AG09319 (cell line): ENCODE results near the gene DIP2C.

Experiments used
- DNase-seq: peaks from one replicate; pipeline ENCODE4 v3.0.0-alpha.2; 2010; ENCODE audit warnings: low read depth; ENCODE audit errors: extremely low read depth
- TF ChIP-seq, protein P1 (sequence below): IDR thresholded peaks from 2 replicates; pipeline ENCODE4 v1.5.1; 2011; ENCODE audit warnings: low read depth, mild to moderate bottlenecking, inconsistent platforms, low read length, moderate library complexity

Gene DIP2C

DNA sequence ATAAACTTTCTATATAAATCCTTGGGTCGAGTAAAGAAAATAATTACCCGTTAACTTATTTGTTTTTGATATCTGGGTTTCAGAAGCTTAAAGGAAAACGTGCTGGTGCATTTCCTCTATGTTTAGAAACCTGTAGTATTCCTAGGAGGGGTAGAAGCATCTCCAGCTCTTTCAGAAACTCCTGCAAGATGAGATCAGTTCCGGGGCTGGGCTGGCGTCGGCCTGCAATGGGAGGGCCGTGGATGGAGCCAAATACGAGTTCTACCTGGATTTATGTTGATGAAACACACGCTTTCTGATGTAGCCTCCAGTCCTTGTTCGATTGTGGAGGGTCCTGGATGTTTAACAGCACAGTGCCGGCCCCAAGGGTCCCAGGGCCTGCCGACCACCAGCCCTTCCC, 35.8 kb upstream of the DIP2C start:
- DNase-seq: no peak
- TF ChIP-seq, protein P1, sequence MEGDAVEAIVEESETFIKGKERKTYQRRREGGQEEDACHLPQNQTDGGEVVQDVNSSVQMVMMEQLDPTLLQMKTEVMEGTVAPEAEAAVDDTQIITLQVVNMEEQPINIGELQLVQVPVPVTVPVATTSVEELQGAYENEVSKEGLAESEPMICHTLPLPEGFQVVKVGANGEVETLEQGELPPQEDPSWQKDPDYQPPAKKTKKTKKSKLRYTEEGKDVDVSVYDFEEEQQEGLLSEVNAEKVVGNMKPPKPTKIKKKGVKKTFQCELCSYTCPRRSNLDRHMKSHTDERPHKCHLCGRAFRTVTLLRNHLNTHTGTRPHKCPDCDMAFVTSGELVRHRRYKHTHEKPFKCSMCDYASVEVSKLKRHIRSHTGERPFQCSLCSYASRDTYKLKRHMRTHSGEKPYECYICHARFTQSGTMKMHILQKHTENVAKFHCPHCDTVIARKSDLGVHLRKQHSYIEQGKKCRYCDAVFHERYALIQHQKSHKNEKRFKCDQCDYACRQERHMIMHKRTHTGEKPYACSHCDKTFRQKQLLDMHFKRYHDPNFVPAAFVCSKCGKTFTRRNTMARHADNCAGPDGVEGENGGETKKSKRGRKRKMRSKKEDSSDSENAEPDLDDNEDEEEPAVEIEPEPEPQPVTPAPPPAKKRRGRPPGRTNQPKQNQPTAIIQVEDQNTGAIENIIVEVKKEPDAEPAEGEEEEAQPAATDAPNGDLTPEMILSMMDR: no peak

DNA sequence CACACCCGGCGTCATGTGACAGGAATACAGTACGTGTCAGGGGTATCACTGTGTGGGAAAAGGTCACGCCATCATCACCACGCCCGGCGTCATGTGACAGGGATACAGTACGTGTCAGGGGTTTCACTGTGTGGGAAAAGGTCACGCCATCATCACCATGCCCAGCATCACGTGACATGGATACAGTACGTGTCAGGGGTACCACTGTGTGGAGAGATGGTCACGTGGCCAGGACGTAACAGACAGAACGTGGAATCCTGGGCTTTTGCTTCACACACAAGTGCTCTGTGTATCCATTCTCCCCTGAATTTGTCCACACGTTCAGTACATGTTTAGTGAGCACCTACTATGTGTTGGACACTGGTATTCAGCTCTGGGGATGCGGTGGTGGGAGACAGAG, 34.5 kb upstream of the DIP2C start:
- no peak for DNase-seq
- TF ChIP-seq, protein P1: no peak

DNA sequence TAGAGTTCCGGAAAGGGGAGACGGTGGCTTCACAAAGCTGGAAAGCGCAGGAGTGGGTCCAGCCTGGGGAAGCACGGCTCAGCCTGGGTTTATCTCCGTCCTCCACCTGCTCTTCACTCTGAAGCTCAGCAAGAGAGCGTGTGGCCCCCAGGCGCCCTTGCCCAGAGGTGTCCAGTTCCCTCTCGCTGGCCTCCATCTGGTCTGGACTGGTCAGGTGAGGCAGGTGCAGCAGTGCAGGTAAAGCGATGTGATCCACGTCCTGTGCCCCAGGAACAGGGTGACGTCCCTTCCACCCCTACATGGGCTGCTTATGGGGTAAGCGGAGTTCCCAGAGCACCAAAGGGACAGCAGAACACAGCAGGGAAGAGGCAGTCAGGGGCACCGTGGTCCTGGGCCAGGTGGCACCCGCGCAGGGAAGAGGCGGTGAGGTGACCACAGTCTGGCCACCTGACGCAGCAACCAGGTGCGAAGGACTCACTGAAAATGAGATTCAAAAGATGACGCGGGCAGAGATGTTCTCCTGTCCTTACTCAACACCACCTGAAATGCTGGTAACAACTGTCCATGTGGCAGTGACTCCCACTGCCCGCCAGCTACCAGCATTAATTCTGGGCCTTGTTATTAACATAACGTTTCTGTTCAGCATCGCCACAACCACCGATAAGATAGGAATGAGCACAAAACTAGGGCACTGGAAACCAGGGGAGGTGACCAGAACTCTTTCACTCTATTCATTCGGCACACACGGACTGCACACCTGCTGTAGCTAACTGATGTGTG, 33.0 kb upstream of the DIP2C start:
- DNase-seq: no peak
- TF ChIP-seq, protein P1: no peak

DNA sequence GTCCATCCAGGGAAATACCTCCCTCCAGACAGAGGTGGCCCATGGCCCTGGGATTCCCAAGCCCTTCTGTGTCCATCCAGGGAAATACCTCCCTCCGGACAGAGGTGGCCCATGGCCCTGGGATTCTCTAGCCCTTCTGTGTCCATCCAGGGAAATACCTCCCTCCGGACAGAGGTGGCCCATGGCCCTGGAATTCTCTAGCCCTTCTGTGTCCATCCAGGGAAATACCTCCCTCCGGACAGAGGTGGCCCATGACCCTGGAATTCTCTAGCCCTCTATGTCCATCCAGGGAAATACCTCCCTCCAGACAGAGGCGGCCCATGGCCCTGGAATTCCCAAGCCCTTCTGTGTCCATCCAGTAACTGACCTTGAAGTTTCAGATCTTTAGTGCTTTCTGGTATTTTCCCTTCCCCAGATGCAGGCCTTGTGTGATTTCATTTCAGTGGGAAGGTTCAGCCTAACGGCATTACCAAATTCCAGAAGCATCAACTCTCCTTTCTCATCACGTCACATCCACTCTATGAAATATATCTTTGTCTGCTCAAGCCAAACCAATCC, 28.8 kb upstream of the DIP2C start:
- TF ChIP-seq, protein P1: no peak
- DNase-seq: no peak

DNA sequence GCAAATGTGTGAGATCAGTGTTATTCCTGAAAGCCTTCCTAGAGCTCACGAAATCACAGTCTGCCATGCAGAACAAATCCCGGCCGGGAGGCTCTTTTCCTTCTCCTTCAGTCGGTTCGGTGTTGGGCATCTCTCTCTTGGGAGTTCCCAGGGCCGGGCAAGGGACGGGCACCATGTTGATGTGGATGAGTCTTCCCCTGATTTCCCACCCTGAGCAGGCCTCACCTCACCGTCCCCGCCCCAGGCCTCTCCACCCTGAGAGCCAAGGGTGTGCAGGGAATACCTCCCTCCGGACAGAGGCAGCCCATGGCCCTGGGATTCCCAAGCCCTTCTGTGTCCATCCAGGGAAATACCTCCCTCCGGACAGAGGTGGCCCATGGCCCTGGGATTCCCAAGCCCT, 28.0 kb upstream of the DIP2C start:
- no peak for DNase-seq
- TF ChIP-seq, protein P1: no peak

DNA sequence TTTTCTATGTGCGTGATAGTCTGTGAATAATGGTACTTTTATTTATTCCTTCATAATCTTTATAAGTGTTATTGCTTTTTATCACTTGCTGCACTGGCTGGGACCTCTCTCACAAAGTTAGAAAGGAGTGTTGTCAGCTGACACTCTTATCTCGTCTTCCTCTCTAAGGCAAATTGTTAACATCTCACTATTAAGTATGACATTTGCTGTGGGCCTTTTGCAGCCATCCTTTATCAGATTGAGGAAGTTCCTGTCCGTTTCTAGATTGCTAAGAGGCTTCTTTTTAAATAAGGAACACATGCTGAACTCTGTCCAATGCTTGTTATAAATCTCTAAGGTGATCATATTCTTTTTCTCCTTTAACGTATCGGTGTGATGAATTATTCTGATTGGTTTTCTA, 27.4 kb upstream of the DIP2C start:
- TF ChIP-seq, protein P1: no peak
- DNase-seq: no peak

DNA sequence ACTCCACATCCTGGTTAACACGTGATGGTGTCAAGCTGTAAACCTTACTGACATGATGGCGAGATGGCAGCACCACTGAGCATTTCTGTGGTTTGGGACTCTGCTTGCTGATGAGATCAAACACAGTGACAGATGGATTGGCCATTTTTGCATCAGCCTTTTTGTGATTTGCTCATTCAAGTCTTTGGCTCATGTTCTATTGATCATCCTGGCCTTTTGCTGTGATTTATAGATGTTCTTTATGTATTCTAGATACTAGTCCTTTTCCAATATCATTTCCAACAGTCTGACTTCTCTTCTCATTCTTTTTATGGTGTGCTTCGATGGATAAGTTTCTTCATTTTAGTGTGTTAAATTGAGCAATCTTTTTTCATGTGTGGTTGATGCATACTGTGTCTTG, 24.7 kb upstream of the DIP2C start:
- TF ChIP-seq, protein P1: no peak
- no peak for DNase-seq
